GM18909 (cell line): ENCODE measurements around the gene VEGFB.

Experiments
- ATAC-seq: cut with Tn5 transposase; IDR thresholded peaks from one replicate; pipeline ENCODE4 v1.9.1; 2021; ENCODE audit warnings: mild to moderate bottlenecking; ENCODE audit not compliant: unreplicated experiment, poor library complexity

The VEGFB gene

GRCh38 chr11:64245401-64245796 is 11.0 kb downstream of the VEGFB start:
- no peak for ATAC-seq

GRCh38 chr11:64245797-64246620 is 11.6 kb downstream of the VEGFB start:
- ATAC-seq: no peak

- peak; percentile 13 for ATAC-seq
Measured at GRCh38 chr11:64246621-64246870, 12.2 kb downstream of the VEGFB start.

GRCh38 chr11:64246871-64247728 is 12.7 kb downstream of the VEGFB start, which contains the start of gene PPP1R14B:
TSS of gene PPP1R14B (minus strand) at chr11:64246943. CDS start at chr11:64246673, 270 bp downstream.
- ATAC-seq: peak; percentile 34

GRCh38 chr11:64247729-64248531 is 13.5 kb downstream of the VEGFB start:
- ATAC-seq: no peak

- no peak for ATAC-seq
Measured at GRCh38 chr11:64248578-64248977, 14.2 kb downstream of the VEGFB start.

GRCh38 chr11:64249038-64249437 is 14.7 kb downstream of the VEGFB start:
- ATAC-seq: no peak

- no peak for ATAC-seq
Measured at GRCh38 chr11:64249563-64250414, 15.4 kb downstream of the VEGFB start.

- no peak for ATAC-seq
Measured at GRCh38 chr11:64250415-64251015, 16.1 kb downstream of the VEGFB start.

- ATAC-seq: peak; percentile 38
Measured at GRCh38 chr11:64251016-64251752, 16.8 kb downstream of the VEGFB start, which contains the start of gene PLCB3. TSS of gene PLCB3 (plus strand) at chr11:64251530. CDS start at chr11:64251650, 120 bp downstream.

GRCh38 chr11:64251753-64252002 is 17.3 kb downstream of the VEGFB start:
- ATAC-seq: no peak

- no peak for ATAC-seq
Measured at GRCh38 chr11:64252003-64252872, 17.9 kb downstream of the VEGFB start.

GRCh38 chr11:64253043-64253442 is 18.7 kb downstream of the VEGFB start:
- no peak for ATAC-seq

- ATAC-seq: no peak
Measured at GRCh38 chr11:64253481-64253880, 19.1 kb downstream of the VEGFB start.

GRCh38 chr11:64254326-64254725 is 19.9 kb downstream of the VEGFB start:
- ATAC-seq: no peak

GRCh38 chr11:64255135-64256128 is 21.0 kb downstream of the VEGFB start:
- no peak for ATAC-seq

- ATAC-seq: no peak
Measured at GRCh38 chr11:64256300-64256699, 21.9 kb downstream of the VEGFB start.
